ENCODE results near the gene DPF3.

DPF3 gene

GRCh38 chr14:72893636-72894322 lies at the start of gene DPF3:
TSS of gene DPF3 (minus strand) at chr14:72894101. CDS start at chr14:72894088, 13 bp downstream.
- H3K4me1 Mint-ChIP-seq: peaks cover 16 to 38% of the 10 kb centered on the region in 2 donors

DNA sequence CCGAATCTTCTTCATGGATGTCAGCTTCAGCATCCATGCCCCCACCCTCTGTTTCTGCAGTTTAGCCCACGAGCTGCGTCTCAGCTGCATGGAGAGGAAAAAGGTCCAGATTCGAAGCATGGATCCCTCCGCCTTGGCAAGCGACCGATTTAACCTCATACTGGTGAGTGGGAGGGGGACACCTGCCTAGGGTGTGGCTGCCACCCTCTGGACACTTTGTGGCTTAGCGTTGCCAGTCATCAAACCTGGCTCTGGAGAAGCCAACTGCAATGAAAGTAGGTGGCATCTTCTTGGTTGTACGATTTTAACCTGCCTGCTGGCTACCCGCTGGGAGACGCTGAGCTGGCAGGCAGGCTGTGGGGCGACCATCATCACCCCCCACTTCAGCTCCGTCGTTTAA lies 49.0 kb upstream of the DPF3 start:
- Mint-ChIP-seq H3K36me3 (peaks cover 32 to 62% of the 10 kb centered on the region in 2 donors), H3K9me3 (no peaks in the 10 kb centered on the region), H3K27ac (no peak overlapping the region), H3K4me1 (no peaks in the 10 kb centered on the region), H3K27me3 (no peaks in the 10 kb centered on the region), H3K4me3 (no peak overlapping the region)
- no peak for DNase-seq
- no peak for ATAC-seq (replicated peaks)

More at GRCh38 chr14:72893636-72894322, at the start of gene DPF3:
- DNase-seq (peak; percentile 93), ATAC-seq (replicated peaks) (peak; percentile 97 to 99)
- H3K9me3 Mint-ChIP-seq: no peaks in the 10 kb centered on the region
- peaks cover 5 to 6% of the 10 kb centered on the region in 2 donors for H3K27me3 Mint-ChIP-seq
- peak within 1 kb of the TSS; percentile 87 for H3K27ac Mint-ChIP-seq
- H3K36me3 Mint-ChIP-seq: no peaks in the 10 kb centered on the region
- H3K4me3 Mint-ChIP-seq: peak within 1 kb of the TSS; percentile 92 to 98

DNA sequence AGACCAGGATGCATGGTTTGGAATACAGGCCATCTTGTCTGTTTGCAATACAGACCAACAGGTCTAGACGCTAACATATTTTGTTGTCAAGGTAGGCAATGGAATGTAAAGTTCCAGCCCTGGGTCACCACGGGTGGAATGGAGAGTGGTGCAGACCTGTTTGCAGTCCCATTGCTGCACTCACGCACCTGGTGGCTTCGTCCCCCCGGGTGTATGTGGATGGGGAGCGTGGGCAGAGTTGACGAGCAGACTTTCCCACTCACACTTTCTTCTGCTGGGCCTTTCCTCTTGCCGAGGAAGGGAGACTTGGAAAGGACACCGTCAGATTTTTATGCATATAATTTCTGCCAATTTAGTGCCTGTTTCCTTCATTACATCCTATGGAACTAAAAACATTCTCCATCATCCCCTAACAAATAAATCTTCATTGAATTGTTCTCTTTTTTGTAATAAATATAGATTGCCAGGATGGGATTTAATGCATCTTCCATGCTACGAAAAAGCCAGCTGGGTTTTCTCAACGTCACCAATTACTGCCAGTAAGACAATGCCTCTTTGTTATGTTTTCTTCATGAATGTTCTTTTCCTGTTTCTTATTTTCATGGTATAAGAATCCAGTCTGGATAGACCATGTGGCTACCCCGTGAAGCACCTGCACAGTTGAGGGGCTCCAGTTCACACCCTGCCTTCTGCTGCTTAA lies 47.5 kb upstream of the DPF3 start:
- Mint-ChIP-seq H3K36me3 (peaks cover 36 to 64% of the 10 kb centered on the region in 2 donors), H3K4me3 (no peak overlapping the region), H3K4me1 (peaks cover 9 to 13% of the 10 kb centered on the region in 2 donors), H3K9me3 (no peaks in the 10 kb centered on the region), H3K27ac (no peak overlapping the region), H3K27me3 (no peaks in the 10 kb centered on the region)
- DNase-seq: no peak
- ATAC-seq (replicated peaks): no peak

DNA sequence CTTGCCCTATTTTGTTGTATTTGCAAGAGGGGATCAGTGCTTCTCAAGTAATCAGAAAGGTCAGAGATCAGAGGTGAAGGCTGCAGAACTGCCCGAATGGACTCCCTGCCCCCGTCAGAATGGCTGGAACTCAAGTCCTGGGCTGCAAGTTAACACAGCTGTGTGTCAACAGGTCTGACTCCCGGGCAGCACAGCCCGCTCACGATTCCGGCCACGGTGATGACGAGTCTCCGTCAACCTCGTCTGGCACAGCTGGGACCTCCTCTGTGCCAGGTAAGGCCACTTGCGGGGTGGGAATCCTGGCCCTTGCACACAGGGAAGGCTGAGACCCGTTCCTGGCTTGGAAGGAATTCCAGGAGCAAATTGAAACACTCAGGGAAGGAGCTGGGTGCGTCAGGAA lies 45.7 kb upstream of the DPF3 start:
- ATAC-seq (replicated peaks) (no peak), DNase-seq (no peak)
- Mint-ChIP-seq H3K4me1 (peaks cover 9 to 19% of the 10 kb centered on the region in 2 donors), H3K27me3 (no peaks in the 10 kb centered on the region), H3K4me3 (no peak overlapping the region), H3K9me3 (no peaks in the 10 kb centered on the region), H3K36me3 (peaks cover 36 to 59% of the 10 kb centered on the region in 2 donors), H3K27ac (no peak overlapping the region)

DNA sequence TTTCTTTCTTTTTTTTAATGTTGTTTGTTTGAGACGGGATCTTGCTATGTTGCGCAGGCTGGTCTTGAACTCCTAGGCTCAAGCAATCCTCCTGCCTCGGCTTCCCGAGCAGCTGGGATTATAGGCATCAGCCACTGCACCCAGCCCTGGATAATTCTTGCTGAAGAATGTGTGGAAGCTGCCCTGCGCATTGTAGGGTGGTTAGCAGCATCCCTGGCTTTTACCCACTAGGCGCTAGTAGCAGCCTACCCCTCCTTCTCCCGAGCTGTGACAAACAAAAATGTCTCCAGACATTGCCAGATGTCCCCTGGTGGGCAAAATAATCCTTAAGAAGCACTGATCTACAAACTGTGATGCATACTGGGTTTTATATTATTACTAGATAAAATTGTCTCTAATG lies 39.0 kb upstream of the DPF3 start:
- Mint-ChIP-seq H3K27ac (no peak overlapping the region), H3K4me1 (peaks cover 16 to 19% of the 10 kb centered on the region in 2 donors), H3K36me3 (peaks cover 11 to 29% of the 10 kb centered on the region in 2 donors), H3K27me3 (no peaks in the 10 kb centered on the region), H3K9me3 (no peaks in the 10 kb centered on the region), H3K4me3 (no peak overlapping the region)
- no peak for ATAC-seq (replicated peaks)
- no peak for DNase-seq

DNA sequence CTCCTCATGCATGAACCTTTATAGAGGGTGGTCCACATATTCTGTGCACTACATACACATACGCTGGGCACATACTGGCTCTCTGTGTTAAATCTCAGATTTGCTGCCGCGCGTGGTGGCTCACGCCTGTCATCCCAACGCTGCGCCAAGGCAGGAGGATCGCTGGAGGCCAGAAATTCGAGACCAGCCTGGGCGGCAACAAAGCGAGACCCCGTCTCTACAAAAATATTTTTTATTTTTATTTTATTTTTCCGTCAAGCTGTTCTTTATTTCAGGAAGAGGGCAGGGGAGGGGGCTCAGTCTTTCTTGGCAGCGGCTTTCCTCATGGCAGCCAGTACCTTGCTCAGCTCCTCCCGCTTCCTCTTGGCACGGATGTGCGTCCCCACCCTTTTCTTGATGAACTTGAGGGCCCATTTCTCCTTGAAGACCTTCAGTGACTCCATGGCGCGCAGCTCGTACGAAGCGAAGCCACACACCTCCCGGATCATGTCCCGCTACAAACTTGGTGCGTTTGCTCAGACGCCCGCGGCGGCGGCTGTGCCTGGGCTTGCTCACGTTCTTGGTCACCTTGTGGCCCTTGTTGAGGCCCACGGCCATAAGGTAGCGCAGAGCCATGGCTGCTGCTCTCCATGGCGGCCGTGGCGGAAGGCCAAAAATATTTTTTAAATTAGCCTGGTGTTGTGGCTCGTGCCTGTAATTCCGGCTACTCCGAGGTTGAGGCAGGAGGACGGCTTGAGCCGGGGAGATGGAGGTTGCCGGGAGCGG lies 35.6 kb upstream of the DPF3 start:
- DNase-seq (no peak), ATAC-seq (replicated peaks) (no peak)
- Mint-ChIP-seq H3K4me1 (peaks cover 9 to 14% of the 10 kb centered on the region in 2 donors), H3K36me3 (peaks cover 3 to 17% of the 10 kb centered on the region in 2 donors), H3K27me3 (no peaks in the 10 kb centered on the region), H3K4me3 (no peak overlapping the region), H3K27ac (no peak overlapping the region), H3K9me3 (no peaks in the 10 kb centered on the region)

DNA sequence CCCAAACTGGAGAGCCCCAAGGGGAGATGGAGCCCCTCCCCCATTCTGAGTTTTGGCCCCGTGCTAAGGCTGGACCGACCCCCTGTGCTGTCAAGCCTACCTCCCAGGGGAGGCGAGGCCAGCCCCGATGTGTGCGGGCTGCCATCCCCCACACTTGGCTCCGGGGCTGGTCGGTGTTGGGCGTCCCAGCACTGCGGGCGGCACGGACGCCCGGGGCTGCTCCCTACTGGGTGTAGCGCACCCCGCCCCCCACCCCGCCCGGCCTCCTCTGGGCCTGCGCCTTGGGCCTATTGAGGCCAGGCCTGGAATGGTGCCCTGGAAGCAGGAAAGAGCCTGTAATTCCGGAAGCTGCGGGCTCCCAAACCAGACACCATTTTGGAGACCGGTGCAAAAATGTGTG lies 35.0 kb upstream of the DPF3 start:
- Mint-ChIP-seq H3K9me3 (no peaks in the 10 kb centered on the region), H3K4me3 (no peak overlapping the region), H3K27me3 (no peaks in the 10 kb centered on the region), H3K4me1 (peaks cover 9 to 14% of the 10 kb centered on the region in 2 donors), H3K36me3 (peaks cover 3 to 17% of the 10 kb centered on the region in 2 donors), H3K27ac (no peak overlapping the region)
- DNase-seq (no peak), ATAC-seq (replicated peaks) (no peak)

GRCh38 chr14:72926292-72927028 lies 32.6 kb upstream of the DPF3 start, which contains the start of gene DCAF4:
TSS of gene DCAF4 (plus strand) at chr14:72926464. CDS start at chr14:72937979, 11,515 bp downstream.
- H3K4me1 Mint-ChIP-seq: peaks cover 9% of the 10 kb centered on the region in 2 donors
- no peaks in the 10 kb centered on the region for H3K9me3 Mint-ChIP-seq
- DNase-seq (peak; percentile 96), ATAC-seq (replicated peaks) (peak; percentile 94 to 98)
- H3K27ac Mint-ChIP-seq: peak within 1 kb of the TSS; percentile 99
- H3K36me3 Mint-ChIP-seq: peaks cover 0 to 9% of the 10 kb centered on the region in 2 donors
- H3K4me3 Mint-ChIP-seq: peak within 1 kb of the TSS; percentile 97
- no peaks in the 10 kb centered on the region for H3K27me3 Mint-ChIP-seq

DNA sequence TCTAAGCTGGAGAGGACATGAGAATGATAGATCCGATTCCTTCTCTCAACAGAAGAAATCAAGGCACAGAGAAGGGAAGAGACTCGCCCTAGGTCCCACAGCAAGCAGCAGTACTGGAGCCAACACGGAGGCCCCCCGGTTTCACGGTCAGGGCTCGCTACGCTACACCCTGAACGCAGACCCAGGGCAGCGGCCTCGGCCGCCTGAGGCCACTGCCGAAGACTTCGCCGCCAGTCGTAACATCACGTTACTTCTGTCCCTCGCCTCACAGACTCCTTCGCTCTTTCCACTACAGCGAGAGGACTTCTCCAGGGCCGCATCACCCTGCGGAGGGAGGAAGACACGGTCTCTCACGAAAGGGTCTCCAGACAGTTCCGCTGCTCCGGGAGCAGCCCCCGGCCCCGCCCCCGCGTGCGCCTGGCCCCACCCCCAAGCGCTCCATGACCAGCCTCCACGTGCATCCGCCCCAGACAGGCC lies 32.0 kb upstream of the DPF3 start:
- ATAC-seq (replicated peaks): peak; percentile 28 to 33
- Mint-ChIP-seq H3K27me3 (peaks cover 3 to 4% of the 10 kb centered on the region in 2 donors), H3K4me1 (peaks cover 7 to 9% of the 10 kb centered on the region in 2 donors), H3K36me3 (peaks cover 0 to 9% of the 10 kb centered on the region in 2 donors), H3K4me3 (peak overlapping the region; percentile 97), H3K27ac (peak overlapping the region; percentile 99), H3K9me3 (no peaks in the 10 kb centered on the region)
- no peak for DNase-seq

DNA sequence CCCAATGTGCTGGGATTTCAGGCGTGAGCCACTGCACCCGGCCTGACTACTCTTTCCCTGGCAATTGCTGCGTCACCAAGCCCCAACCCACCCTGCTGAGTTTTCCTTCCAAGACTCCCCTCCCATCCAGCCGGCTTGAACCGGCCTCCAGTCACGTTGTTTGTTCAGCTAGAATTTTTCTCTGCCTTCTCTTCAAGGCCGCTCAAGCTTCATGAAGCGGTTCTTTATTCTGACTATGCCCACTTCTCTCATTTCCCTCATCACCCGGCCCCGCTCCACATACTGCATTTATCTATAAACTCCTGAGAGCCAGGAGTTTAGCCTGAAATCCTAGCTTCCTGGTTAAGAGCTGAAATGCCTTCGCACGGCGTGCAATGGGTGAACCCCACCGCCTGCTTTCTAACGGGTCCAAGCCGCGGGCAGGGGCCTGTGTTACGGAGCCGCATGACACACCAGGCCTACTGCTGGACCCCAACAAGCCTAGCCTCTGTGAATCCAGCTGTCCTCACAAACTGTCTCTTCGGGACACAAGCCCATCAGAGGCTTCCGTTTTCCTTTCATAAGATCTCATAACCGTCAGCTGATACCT lies 31.4 kb upstream of the DPF3 start:
- no peak for DNase-seq
- Mint-ChIP-seq H3K4me3 (peak overlapping the region; percentile 97), H3K27ac (peak overlapping the region; percentile 99)

GRCh38 chr14:72924337-72924736 lies 30.4 kb upstream of the DPF3 start:
- peak overlapping the region; percentile 61 for H3K27ac Mint-ChIP-seq
- ATAC-seq (replicated peaks) (no peak), DNase-seq (no peak)
- H3K4me3 Mint-ChIP-seq: no peak overlapping the region
- no peaks in the 10 kb centered on the region for H3K9me3 Mint-ChIP-seq
- peaks cover 7 to 9% of the 10 kb centered on the region in 2 donors for H3K4me1 Mint-ChIP-seq
- no peaks in the 10 kb centered on the region for H3K36me3 Mint-ChIP-seq
- peaks cover 6 to 14% of the 10 kb centered on the region in 2 donors for H3K27me3 Mint-ChIP-seq

More for the DNA sequence above, 31.4 kb upstream of the DPF3 start:
- Mint-ChIP-seq H3K27me3 (peaks cover 6 to 7% of the 10 kb centered on the region in 2 donors), H3K36me3 (peaks cover 0 to 7% of the 10 kb centered on the region in 2 donors), H3K9me3 (no peaks in the 10 kb centered on the region), H3K4me1 (peaks cover 7 to 9% of the 10 kb centered on the region in 2 donors)
- ATAC-seq (replicated peaks): no peak

DNA sequence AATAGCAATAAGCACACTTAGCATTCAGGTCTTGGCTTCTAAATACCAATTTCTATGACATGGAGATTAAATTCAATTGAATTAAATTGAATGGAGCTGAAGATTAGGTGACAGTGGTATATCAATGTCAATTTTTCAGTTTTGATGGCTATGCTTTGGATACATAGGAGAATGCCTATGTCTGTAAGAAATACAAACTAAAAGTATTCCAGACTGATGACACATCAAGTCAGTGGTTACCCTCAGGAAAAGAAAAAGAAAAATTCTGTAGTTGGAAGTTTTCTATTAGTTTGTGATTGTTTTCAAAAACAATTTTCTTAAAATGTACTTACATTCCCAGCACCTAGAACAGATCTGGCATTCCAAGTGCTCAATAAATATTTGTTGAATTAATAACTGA lies 27.5 kb upstream of the DPF3 start:
- Mint-ChIP-seq H3K27ac (no peak overlapping the region), H3K9me3 (no peaks in the 10 kb centered on the region), H3K4me3 (no peak overlapping the region), H3K4me1 (peaks cover 5 to 9% of the 10 kb centered on the region in 2 donors), H3K27me3 (peaks cover 14 to 20% of the 10 kb centered on the region in 2 donors), H3K36me3 (no peaks in the 10 kb centered on the region)
- ATAC-seq (replicated peaks): no peak
- DNase-seq: no peak

DNA sequence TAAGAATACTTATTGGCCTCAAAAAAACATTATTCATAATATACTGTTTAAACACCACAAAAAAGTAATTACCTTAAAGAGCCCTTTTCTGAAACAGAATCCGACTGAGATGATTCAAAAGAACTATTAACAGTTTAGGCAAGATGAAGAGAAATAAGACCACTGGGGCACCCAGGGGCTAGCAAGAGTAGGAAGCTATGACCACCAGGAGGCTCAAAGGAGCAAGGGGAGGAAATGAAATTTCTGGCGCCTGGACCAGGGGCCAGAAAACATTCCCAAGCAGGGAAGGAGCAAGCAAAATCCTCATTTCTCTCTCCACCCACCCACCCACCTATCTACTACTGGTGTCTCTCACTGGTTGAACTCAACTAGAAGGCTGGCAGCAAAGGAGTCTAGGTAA lies 26.1 kb upstream of the DPF3 start:
- Mint-ChIP-seq H3K27ac (no peak overlapping the region), H3K4me3 (no peak overlapping the region), H3K36me3 (no peaks in the 10 kb centered on the region), H3K4me1 (peaks cover 0 to under 1% of the 10 kb centered on the region in 2 donors), H3K9me3 (no peaks in the 10 kb centered on the region), H3K27me3 (peaks cover 20 to 21% of the 10 kb centered on the region in 2 donors)
- DNase-seq (no peak), ATAC-seq (replicated peaks) (no peak)
